K562 (cell line): Measurements from ENCODE around the gene IL17D.

ENCODE experiments used
- GABPA ChIP-seq: fragments of 200-800 bp; sonication (Bioruptor generic); conservative IDR thresholded peaks from 2 replicates; pipeline ENCODE4 v1.6.1; 2016; ENCODE audit warnings: low read depth, missing genetic modification characterization, missing compliant biosample characterization
- MTA2 ChIP-seq: fragments of 450-650 bp; IDR thresholded peaks from 2 replicates; pipeline ENCODE4 v1.6.1; 2016; ENCODE audit warnings: low read depth
- MYC ChIP-seq, 2 experiments: fragments of 250-450 bp in 1 of 2; sonication (Bioruptor Pico) in 1 of 2; IDR thresholded peaks; 2 replicates each; pipeline versions ENCODE4 v1.5.1 to v1.6.1; 2012 to 2021; ENCODE audit warnings: low read depth in 2 of 2, borderline replicate concordance in 1 of 2, improper control_type of control experiment in 1 of 2, low read length in 1 of 2, mild to moderate bottlenecking in 1 of 2, moderate library complexity in 1 of 2
- NFIX ChIP-seq: fragments of 250-450 bp; sonication (Bioruptor Pico); IDR thresholded peaks from 2 replicates; pipeline ENCODE4 v1.4.0; 2020; ENCODE audit warnings: low read depth, mild to moderate bottlenecking, moderate library complexity
- NR2C2 ChIP-seq, 2 experiments: fragments of 200-800 bp in 1 of 2; sonication (Bioruptor generic) in 1 of 2; sonication (generic) in 1 of 2; formaldehyde crosslinking in 1 of 2; IDR thresholded peaks; 2 replicates each; pipeline versions ENCODE4 v1.6.1 to v1.8.0; 2016 to 2022; ENCODE audit warnings: mild to moderate bottlenecking in 1 of 2, missing compliant biosample characterization in 1 of 2, missing genetic modification characterization in 1 of 2, missing genetic modification reagents in 1 of 2
- RB1 ChIP-seq: fragments of 450-650 bp; IDR thresholded peaks from 2 replicates; pipeline ENCODE4 v1.6.1; 2017; ENCODE audit warnings: low read depth, mild to moderate bottlenecking
- TAF1 ChIP-seq: IDR thresholded peaks from 2 replicates; pipeline ENCODE4 v1.6.1; 2011; ENCODE audit warnings: mild to moderate bottlenecking, low read length, moderate library complexity; ENCODE audit not compliant: insufficient read depth, control insufficient read depth, severe bottlenecking; ENCODE audit errors: extremely low read depth
- YY1 ChIP-seq, 3 experiments: IDR thresholded peaks; 2 replicates each; pipeline ENCODE4 v1.6.1; 2011; ENCODE audit warnings: low read length in 2 of 3, mild to moderate bottlenecking in 2 of 3, moderate library complexity in 2 of 3, borderline replicate concordance in 1 of 3, control low read depth in 1 of 3, low read depth in 1 of 3; ENCODE audit not compliant: insufficient read depth in 3 of 3, insufficient replicate concordance in 2 of 3, control insufficient read depth in 1 of 3, insufficient read length in 1 of 3; ENCODE audit errors: extremely low read depth in 1 of 3
- TF ChIP-seq, protein P1 (sequence below), 3 experiments: IDR thresholded peaks in 2 of 3; conservative IDR thresholded peaks in 1 of 3; 2 replicates each; pipeline ENCODE4 v1.5.1; 2011 to 2012; ENCODE audit warnings: low read length in 3 of 3, mild to moderate bottlenecking in 3 of 3, control low read depth in 2 of 3, improper control_type of control experiment in 1 of 3, inconsistent platforms in 1 of 3, low read depth in 1 of 3, mixed read lengths in 1 of 3, moderate library complexity in 1 of 3; ENCODE audit not compliant: insufficient read depth in 2 of 3
- TF ChIP-seq, protein P2 (sequence below), 2 experiments: IDR thresholded peaks; 2 replicates each; pipeline ENCODE4 v1.6.1; 2011; ENCODE audit warnings: borderline replicate concordance in 1 of 2, control low read depth in 1 of 2, low read depth in 1 of 2, low read length in 1 of 2, mild to moderate bottlenecking in 1 of 2, mixed read lengths in 1 of 2, moderate library complexity in 1 of 2; ENCODE audit not compliant: insufficient read depth in 1 of 2, insufficient read length in 1 of 2, poor library complexity in 1 of 2, severe bottlenecking in 1 of 2; ENCODE audit errors: extremely low read depth in 1 of 2

DNA sequence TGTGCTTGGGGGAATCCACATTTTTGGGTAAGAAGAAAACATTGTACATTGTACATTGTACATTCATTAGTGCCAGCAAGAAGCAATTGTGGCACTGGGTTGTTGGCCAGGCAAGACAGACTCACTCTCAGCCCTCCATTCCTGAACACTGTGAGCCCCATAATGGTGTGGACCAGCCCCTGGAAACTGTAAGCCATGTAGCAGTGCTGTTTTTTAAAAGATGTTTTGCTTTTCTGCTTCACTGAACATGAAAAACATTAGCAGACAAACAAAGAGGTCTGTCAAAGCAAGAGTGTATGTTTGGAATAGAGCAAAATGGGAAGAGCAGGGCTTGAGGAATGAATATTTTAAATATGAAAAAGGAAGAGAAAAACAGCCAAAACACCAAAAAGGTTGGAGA, 39.1 kb upstream of the IL17D start:
- TF ChIP-seq YY1 (IDR thresholded peaks at IDR 0.05; ENCODE audit: borderline replicate concordance in 1 of 3, control insufficient read depth in 1 of 3, extremely low read depth in 1 of 3, insufficient read depth in 3 of 3, insufficient read length in 1 of 3, insufficient replicate concordance in 2 of 3, low read depth in 1 of 3, low read length in 2 of 3): no peak
- no peak for TF ChIP-seq NR2C2 (CRISPR knock-in tag; IDR thresholded peaks at IDR 0.05)
- TF ChIP-seq NR2C2 (tag; IDR thresholded peaks at IDR 0.05): no peak
- no peak for TF ChIP-seq MTA2
- no peak for TF ChIP-seq TAF1
- no peak for TF ChIP-seq NFIX (CRISPR knock-in tag)
- no peak for TF ChIP-seq RB1
- TF ChIP-seq, protein P1, sequence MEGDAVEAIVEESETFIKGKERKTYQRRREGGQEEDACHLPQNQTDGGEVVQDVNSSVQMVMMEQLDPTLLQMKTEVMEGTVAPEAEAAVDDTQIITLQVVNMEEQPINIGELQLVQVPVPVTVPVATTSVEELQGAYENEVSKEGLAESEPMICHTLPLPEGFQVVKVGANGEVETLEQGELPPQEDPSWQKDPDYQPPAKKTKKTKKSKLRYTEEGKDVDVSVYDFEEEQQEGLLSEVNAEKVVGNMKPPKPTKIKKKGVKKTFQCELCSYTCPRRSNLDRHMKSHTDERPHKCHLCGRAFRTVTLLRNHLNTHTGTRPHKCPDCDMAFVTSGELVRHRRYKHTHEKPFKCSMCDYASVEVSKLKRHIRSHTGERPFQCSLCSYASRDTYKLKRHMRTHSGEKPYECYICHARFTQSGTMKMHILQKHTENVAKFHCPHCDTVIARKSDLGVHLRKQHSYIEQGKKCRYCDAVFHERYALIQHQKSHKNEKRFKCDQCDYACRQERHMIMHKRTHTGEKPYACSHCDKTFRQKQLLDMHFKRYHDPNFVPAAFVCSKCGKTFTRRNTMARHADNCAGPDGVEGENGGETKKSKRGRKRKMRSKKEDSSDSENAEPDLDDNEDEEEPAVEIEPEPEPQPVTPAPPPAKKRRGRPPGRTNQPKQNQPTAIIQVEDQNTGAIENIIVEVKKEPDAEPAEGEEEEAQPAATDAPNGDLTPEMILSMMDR (IDR thresholded peaks at IDR 0.05 in 2 of 3, conservative IDR thresholded peaks at IDR 0.05 in 1 of 3; ENCODE audit: insufficient read depth in 2 of 3, low read depth in 1 of 3, low read length in 3 of 3): no peak
- TF ChIP-seq, protein P2, sequence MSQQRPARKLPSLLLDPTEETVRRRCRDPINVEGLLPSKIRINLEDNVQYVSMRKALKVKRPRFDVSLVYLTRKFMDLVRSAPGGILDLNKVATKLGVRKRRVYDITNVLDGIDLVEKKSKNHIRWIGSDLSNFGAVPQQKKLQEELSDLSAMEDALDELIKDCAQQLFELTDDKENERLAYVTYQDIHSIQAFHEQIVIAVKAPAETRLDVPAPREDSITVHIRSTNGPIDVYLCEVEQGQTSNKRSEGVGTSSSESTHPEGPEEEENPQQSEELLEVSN (IDR thresholded peaks at IDR 0.05; ENCODE audit: borderline replicate concordance in 1 of 2, extremely low read depth in 1 of 2, insufficient read depth in 1 of 2, insufficient read length in 1 of 2, low read depth in 1 of 2, low read length in 1 of 2, poor library complexity in 1 of 2, severe bottlenecking in 1 of 2): no peak
- no peak for TF ChIP-seq GABPA (tag)
- TF ChIP-seq MYC (IDR thresholded peaks at IDR 0.05; ENCODE audit: low read depth, low read length): no peak
- no peak for TF ChIP-seq MYC (CRISPR knock-in tag; IDR thresholded peaks at IDR 0.05; ENCODE audit: borderline replicate concordance, low read depth)
